Activated B cell treated with CpG ODN at 0.5 μM for 24 hours (primary cell): ENCODE data around the gene SORCS1. TPM values are rescaled to one million over a fixed set of nuclear protein-coding genes. Genes with fewer than 3 reads are reported as not detected.

Source experiments
- ATAC-seq: fragments of 200-7000 bp; cut with Tn5 transposase; one replicate; pipeline ENCODE4 v1.10.0; 2021; ENCODE audit warnings: low read depth, mild to moderate bottlenecking, moderate library complexity
- CTCF ChIA-PET: fragments of 350-600 bp; sonication (Branson Sonifier 250); formaldehyde crosslinking; loops from one replicate; lab custom pipeline; 2021; ENCODE audit warnings: antibody characterized with exemption; lab: Charles Lee
- POLR2A ChIA-PET: fragments of 350-600 bp; sonication (Branson Sonifier 250); formaldehyde crosslinking; loops from one replicate; lab custom pipeline; 2021; ENCODE audit warnings: antibody characterized with exemption; lab: Charles Lee
- DNase-seq: peaks from one replicate; pipeline ENCODE4 v3.0.0; 2022
- H3K27ac Mint-ChIP-seq: one replicate; pipeline ENCODE4 v1.8.0; 2020; ENCODE audit warnings: mixed read lengths
- H3K27me3 Mint-ChIP-seq: one replicate; pipeline ENCODE4 v1.8.0; 2021; ENCODE audit warnings: mixed read lengths
- H3K36me3 Mint-ChIP-seq: one replicate; pipeline ENCODE4 v1.8.0; 2021; ENCODE audit warnings: low read depth, mixed read lengths
- H3K4me1 Mint-ChIP-seq: one replicate; pipeline ENCODE4 v1.8.0; 2021; ENCODE audit warnings: mixed read lengths
- H3K4me3 Mint-ChIP-seq: one replicate; pipeline ENCODE4 v1.8.0; 2020; ENCODE audit warnings: mild to moderate bottlenecking, mixed read lengths
- H3K9me3 Mint-ChIP-seq: one replicate; pipeline ENCODE4 v1.8.0; 2020; ENCODE audit warnings: mixed read lengths
- CTCF ChIP-seq: fragments of 200-600 bp; IDR thresholded peaks from one replicate; pipeline ENCODE4 v1.8.0; 2022; ENCODE audit warnings: antibody characterized with exemption, mild to moderate bottlenecking
- intact Hi-C: fragments of 100-400 bp; cut with micrococcal nuclease; formaldehyde crosslinking; loops from one replicate; pipeline ENCODE4 v1.15.1; 2024
- total RNA-seq: library from RNA; stranded (reverse); gene quantifications from 2 replicates; pipeline ENCODE4 v1.2.3, GENCODE V29; 2022

The SORCS1 gene
- total RNA-seq, 1 donor from 2014 or later, result not detected

GRCh38 chr10:106722524-106722923 lies 442.0 kb downstream of the SORCS1 start:
- Mint-ChIP-seq H3K4me1 (no peaks in the 10 kb centered on the region), H3K36me3 (no peaks in the 10 kb centered on the region), H3K9me3 (peaks cover 3% of the 10 kb centered on the region), H3K4me3 (no peak overlapping the region), H3K27ac (no peak overlapping the region), H3K27me3 (no peaks in the 10 kb centered on the region)
- intact Hi-C loops, result no loop called here
- POLR2A ChIA-PET, result no interaction called here
- CTCF ChIA-PET, result no interaction called here
- DNase-seq (no peak), ATAC-seq (no peak)
- no peak for TF ChIP-seq CTCF

GRCh38 chr10:106720683-106721082 lies 443.8 kb downstream of the SORCS1 start:
- TF ChIP-seq CTCF, result no peak
- H3K4me1 Mint-ChIP-seq, result no peaks in the 10 kb centered on the region
- H3K27ac Mint-ChIP-seq, result no peak overlapping the region
- DNase-seq, result no peak
- no peaks in the 10 kb centered on the region for H3K27me3 Mint-ChIP-seq
- intact Hi-C loops, result no loop called here
- CTCF ChIA-PET, result no interaction called here
- peaks cover 3% of the 10 kb centered on the region for H3K9me3 Mint-ChIP-seq
- H3K4me3 Mint-ChIP-seq, result no peak overlapping the region
- ATAC-seq, result no peak
- no peaks in the 10 kb centered on the region for H3K36me3 Mint-ChIP-seq
- POLR2A ChIA-PET, result no interaction called here

DNA sequence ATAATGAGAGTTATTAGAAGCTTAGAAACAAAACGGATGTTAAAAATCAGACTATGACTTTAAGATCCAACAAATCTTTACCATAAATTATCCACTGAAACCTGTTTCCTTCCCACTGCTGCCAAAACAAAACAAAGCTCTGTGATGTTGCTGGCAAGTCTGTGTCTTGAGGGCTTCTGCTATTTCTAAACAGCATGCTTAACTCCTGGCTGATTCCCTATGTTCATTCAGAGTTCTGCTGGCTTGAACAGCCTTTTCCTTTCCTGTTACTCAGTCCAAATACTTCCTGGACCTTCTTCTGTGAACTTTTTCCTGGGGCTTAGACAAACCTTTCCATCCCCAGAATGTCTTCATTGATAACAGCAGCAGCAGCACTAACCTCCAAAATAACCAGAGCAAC lies 448.1 kb downstream of the SORCS1 start:
- CTCF ChIA-PET, result interaction anchor here (1.2 kb wide), 1 partner anchor 10 kb away, joined by 4 read pairs; no protein-coding TSS in a partner anchor
- no peak for ATAC-seq

GRCh38 chr10:106714734-106715555 lies 449.6 kb downstream of the SORCS1 start:
- no peak overlapping the region for H3K4me3 Mint-ChIP-seq
- DNase-seq, result no peak
- no peak for TF ChIP-seq CTCF
- ChIA-PET POLR2A (no interaction called here), CTCF (no interaction called here)
- no peak for ATAC-seq
- intact Hi-C loops, result no loop called here
- no peaks in the 10 kb centered on the region for H3K36me3 Mint-ChIP-seq
- no peak overlapping the region for H3K27ac Mint-ChIP-seq
- no peaks in the 10 kb centered on the region for H3K4me1 Mint-ChIP-seq
- no peaks in the 10 kb centered on the region for H3K27me3 Mint-ChIP-seq
- peaks cover 3% of the 10 kb centered on the region for H3K9me3 Mint-ChIP-seq

More for the DNA sequence above, 448.1 kb downstream of the SORCS1 start:
- Mint-ChIP-seq H3K4me1 (no peaks in the 10 kb centered on the region), H3K36me3 (no peaks in the 10 kb centered on the region), H3K27ac (no peak overlapping the region), H3K9me3 (peaks cover 3% of the 10 kb centered on the region), H3K27me3 (no peaks in the 10 kb centered on the region), H3K4me3 (no peak overlapping the region)
- TF ChIP-seq CTCF, result no peak
- intact Hi-C loops, result no loop called here
- no peak for DNase-seq
- POLR2A ChIA-PET, result no interaction called here

- no peak overlapping the region for H3K4me3 Mint-ChIP-seq
- intact Hi-C loops, result no loop called here
- TF ChIP-seq CTCF, result no peak
- ChIA-PET POLR2A (no interaction called here), CTCF (interaction anchor here (1.3 kb wide), 1 partner anchor 14 kb away, joined by 4 read pairs; no protein-coding TSS in a partner anchor)
- H3K27ac Mint-ChIP-seq, result no peak overlapping the region
- no peaks in the 10 kb centered on the region for H3K4me1 Mint-ChIP-seq
- DNase-seq (no peak), ATAC-seq (no peak)
- peaks cover 3% of the 10 kb centered on the region for H3K9me3 Mint-ChIP-seq
- H3K27me3 Mint-ChIP-seq, result no peaks in the 10 kb centered on the region
- no peaks in the 10 kb centered on the region for H3K36me3 Mint-ChIP-seq
Measured at GRCh38 chr10:106713846-106714245, 450.7 kb downstream of the SORCS1 start.
